ENCODE measurements around the gene CTNNA3. TPM values are rescaled to one million over a fixed set of nuclear protein-coding genes. Genes with fewer than 3 reads are reported as not detected.

CTNNA3 gene
- total RNA-seq, 1 donor from 2014 or later, result not detected

GRCh38 chr10:66572700-66573099, 1123.3 kb downstream of the CTNNA3 start:
- ChIA-PET POLR2A (no interaction called here), CTCF (no interaction called here)
- Mint-ChIP-seq H3K9me3 (peaks cover 2% of the 10 kb centered on the region), H3K27me3 (no peaks in the 10 kb centered on the region), H3K27ac (no peak overlapping the region), H3K36me3 (ENCODE audit: low read depth) (no peaks in the 10 kb centered on the region), H3K4me3 (no peak overlapping the region), H3K4me1 (no peaks in the 10 kb centered on the region)
- DNase-seq (no peak), ATAC-seq (ENCODE audit: low read depth) (no peak)
- TF ChIP-seq, protein P1, sequence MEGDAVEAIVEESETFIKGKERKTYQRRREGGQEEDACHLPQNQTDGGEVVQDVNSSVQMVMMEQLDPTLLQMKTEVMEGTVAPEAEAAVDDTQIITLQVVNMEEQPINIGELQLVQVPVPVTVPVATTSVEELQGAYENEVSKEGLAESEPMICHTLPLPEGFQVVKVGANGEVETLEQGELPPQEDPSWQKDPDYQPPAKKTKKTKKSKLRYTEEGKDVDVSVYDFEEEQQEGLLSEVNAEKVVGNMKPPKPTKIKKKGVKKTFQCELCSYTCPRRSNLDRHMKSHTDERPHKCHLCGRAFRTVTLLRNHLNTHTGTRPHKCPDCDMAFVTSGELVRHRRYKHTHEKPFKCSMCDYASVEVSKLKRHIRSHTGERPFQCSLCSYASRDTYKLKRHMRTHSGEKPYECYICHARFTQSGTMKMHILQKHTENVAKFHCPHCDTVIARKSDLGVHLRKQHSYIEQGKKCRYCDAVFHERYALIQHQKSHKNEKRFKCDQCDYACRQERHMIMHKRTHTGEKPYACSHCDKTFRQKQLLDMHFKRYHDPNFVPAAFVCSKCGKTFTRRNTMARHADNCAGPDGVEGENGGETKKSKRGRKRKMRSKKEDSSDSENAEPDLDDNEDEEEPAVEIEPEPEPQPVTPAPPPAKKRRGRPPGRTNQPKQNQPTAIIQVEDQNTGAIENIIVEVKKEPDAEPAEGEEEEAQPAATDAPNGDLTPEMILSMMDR (IDR thresholded peaks at IDR 0.05), result no peak
- intact Hi-C loops (cut with micrococcal nuclease), result no loop called here

- no peaks in the 10 kb centered on the region for H3K36me3 Mint-ChIP-seq (ENCODE audit: low read depth)
- intact Hi-C loops (cut with micrococcal nuclease), result no loop called here
- H3K27ac Mint-ChIP-seq, result no peak overlapping the region
- ChIA-PET POLR2A (no interaction called here), CTCF (no interaction called here)
- peaks cover 3% of the 10 kb centered on the region for H3K9me3 Mint-ChIP-seq
- H3K27me3 Mint-ChIP-seq, result no peaks in the 10 kb centered on the region
- DNase-seq (no peak), ATAC-seq (ENCODE audit: low read depth) (no peak)
- no peaks in the 10 kb centered on the region for H3K4me1 Mint-ChIP-seq
- TF ChIP-seq, protein P1 (IDR thresholded peaks at IDR 0.05), result no peak
- H3K4me3 Mint-ChIP-seq, result no peak overlapping the region
These were observed 1130.0 kb downstream of the CTNNA3 start for GRCh38 chr10:66565999-66566398.

DNA sequence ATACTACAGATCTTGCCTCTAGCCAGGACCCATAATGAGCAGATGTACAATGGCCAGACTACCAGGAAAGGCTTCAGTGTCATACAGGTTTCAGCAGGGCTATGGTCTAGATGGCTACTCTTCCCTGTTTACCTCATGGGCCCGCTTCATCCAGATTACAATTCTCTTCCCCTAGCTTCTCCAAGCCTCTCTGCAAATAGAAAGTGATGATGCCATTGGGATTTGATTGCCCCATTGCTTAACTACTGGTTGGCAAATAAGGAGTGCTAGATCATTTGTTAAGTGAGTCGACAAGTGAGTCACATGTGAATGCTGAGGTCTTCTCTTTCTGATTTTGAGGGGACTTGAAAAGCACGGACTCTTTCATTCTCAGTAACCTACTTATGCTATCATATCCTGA, 1131.7 kb downstream of the CTNNA3 start:
- ATAC-seq (ENCODE audit: low read depth), result no peak
- H3K27ac Mint-ChIP-seq, result no peak overlapping the region
- CTCF ChIA-PET, result no interaction called here
- intact Hi-C loops (cut with micrococcal nuclease), result no loop called here
- TF ChIP-seq, protein P1 (IDR thresholded peaks at IDR 0.05), result no peak
- H3K9me3 Mint-ChIP-seq, result peaks cover 6% of the 10 kb centered on the region
- H3K4me1 Mint-ChIP-seq, result no peaks in the 10 kb centered on the region
- POLR2A ChIA-PET, result no interaction called here
- DNase-seq, result no peak
- H3K27me3 Mint-ChIP-seq, result no peaks in the 10 kb centered on the region
- H3K36me3 Mint-ChIP-seq (ENCODE audit: low read depth), result no peaks in the 10 kb centered on the region
- no peak overlapping the region for H3K4me3 Mint-ChIP-seq

DNA sequence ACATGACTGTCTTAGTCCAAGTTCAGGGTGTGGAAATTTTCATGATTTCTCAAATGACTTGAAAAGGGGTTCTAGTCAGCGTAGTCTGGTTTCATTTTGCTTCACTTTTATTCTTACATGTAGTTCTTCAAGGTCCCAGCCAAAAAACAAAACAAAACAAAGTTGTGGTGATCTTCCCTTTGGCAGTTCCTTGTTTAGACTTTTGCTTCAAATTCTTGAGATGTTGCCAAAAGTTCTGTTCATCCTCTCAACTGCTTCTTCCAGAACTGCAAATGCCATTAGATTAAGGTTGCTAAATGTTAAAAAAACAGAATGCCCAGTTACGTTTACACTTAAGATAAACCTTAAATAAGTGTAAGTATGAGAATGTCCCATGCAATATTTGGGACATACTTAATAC, 1140.9 kb downstream of the CTNNA3 start:
- ChIA-PET CTCF (no interaction called here), POLR2A (no interaction called here)

GRCh38 chr10:66552331-66552730, 1143.7 kb downstream of the CTNNA3 start:
- ChIA-PET CTCF (no interaction called here), POLR2A (no interaction called here)
- no peak overlapping the region for H3K27ac Mint-ChIP-seq
- no peaks in the 10 kb centered on the region for H3K36me3 Mint-ChIP-seq (ENCODE audit: low read depth)
- intact Hi-C loops (cut with micrococcal nuclease), result no loop called here
- H3K27me3 Mint-ChIP-seq, result no peaks in the 10 kb centered on the region
- H3K4me1 Mint-ChIP-seq, result no peaks in the 10 kb centered on the region
- no peaks in the 10 kb centered on the region for H3K9me3 Mint-ChIP-seq
- DNase-seq, result no peak
- TF ChIP-seq, protein P1 (IDR thresholded peaks at IDR 0.05), result no peak
- no peak for ATAC-seq (ENCODE audit: low read depth)
- H3K4me3 Mint-ChIP-seq, result no peak overlapping the region

More for the DNA sequence above, 1140.9 kb downstream of the CTNNA3 start:
- intact Hi-C loops (cut with micrococcal nuclease), result no loop called here
- H3K36me3 Mint-ChIP-seq (ENCODE audit: low read depth), result no peaks in the 10 kb centered on the region
- no peaks in the 10 kb centered on the region for H3K4me1 Mint-ChIP-seq
- H3K9me3 Mint-ChIP-seq, result peaks cover 3% of the 10 kb centered on the region
- TF ChIP-seq, protein P1 (IDR thresholded peaks at IDR 0.05), result no peak
- H3K27ac Mint-ChIP-seq, result no peak overlapping the region
- H3K27me3 Mint-ChIP-seq, result no peaks in the 10 kb centered on the region
- H3K4me3 Mint-ChIP-seq, result no peak overlapping the region
- ATAC-seq (ENCODE audit: low read depth) (no peak), DNase-seq (no peak)

Data from activated B cell treated with CpG ODN at 0.5 μM for 24 hours (primary cell).